ENCODE measurements around the gene INTS6L.
A peak's percentile ranks its signal among the peaks of the same experiment; 100 is the strongest.

INTS6L gene, protein sequence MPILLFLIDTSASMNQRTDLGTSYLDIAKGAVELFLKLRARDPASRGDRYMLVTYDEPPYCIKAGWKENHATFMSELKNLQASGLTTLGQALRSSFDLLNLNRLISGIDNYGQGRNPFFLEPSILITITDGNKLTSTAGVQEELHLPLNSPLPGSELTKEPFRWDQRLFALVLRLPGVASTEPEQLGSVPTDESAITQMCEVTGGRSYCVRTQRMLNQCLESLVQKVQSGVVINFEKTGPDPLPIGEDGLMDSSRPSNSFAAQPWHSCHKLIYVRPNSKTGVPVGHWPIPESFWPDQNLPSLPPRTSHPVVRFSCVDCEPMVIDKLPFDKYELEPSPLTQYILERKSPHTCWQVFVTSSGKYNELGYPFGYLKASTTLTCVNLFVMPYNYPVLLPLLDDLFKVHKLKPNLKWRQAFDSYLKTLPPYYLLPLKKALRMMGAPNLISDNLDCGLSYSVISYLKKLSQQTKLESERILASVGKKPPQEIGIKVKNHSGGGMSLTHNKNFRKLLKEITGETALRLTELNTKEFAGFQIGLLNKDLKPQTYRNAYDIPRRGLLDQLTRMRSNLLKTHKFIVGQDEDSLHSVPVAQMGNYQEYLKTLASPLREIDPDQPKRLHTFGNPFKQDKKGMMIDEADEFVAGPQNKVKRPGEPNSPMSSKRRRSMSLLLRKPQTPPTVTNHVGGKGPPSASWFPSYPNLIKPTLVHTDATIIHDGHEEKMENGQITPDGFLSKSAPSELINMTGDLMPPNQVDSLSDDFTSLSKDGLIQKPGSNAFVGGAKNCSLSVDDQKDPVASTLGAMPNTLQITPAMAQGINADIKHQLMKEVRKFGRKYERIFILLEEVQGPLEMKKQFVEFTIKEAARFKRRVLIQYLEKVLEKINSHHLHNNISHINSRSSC

DNA sequence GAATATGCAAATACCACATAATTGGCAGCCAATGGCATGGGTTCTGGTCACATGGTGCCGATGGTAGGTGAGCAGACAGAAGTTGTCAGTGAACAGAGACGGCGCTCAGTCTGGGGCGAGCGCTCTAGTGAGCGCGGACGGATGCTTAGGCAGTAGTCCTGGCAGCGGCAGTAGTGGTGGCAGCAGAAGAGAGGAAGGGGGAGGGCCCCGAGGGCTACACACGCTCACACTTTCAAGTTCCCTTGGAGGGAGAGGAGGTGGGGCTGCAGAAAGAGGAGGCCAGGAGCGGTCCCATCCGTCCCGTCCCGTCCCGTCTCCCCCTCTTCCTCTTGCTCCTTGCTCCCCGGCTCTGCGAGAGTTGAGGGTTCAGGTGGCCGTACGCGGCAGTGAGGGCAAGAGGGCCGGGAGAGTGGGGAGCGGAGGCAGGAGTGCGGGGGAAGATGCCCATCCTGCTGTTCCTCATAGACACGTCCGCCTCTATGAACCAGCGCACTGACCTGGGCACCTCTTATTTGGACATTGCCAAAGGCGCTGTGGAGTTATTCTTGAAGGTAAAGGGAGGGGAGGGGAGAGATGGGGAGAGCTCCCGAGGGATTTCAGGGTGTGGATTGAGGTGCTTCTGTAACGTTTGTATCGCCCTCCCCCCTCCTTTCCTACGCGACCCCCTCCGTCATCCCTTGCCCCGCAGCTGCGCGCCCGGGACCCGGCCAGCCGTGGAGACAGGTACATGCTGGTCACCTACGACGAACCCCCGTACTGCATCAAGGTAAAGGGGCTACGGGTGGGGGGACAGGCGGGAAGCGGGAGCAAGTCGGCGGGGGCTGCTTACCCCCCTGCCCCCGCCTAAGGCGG lies at the start of gene INTS6L:
INTS6L (plus strand) TSS at position 108 of the 852 bp plus-strand sequence; CDS start at position 441, 333 bp downstream.
- DNase-seq (ENCODE audit: low read depth in 2 of 2) = peak; percentile 63 to 72

DNA sequence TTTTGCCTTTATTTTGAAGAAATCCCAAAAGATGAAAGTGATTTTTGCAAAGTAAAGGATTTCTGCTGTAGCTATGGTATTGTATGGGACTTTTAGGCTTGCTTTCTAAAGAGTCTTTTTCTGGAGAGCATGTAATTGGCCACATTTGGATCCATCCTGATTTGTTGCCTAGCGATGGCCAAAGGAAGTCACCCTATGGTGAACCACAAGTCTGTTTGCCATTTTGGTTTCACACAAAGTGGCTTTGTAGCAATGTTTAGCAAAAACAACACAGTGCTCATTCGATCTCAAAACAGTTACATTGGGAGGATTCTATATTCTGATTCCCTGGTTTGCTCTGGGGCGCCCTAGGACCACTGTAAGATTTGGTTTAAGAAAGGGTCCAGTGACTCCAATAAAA lies 44.1 kb upstream of the INTS6L start:
- no peak for DNase-seq (ENCODE audit: low read depth in 2 of 2)

DNA sequence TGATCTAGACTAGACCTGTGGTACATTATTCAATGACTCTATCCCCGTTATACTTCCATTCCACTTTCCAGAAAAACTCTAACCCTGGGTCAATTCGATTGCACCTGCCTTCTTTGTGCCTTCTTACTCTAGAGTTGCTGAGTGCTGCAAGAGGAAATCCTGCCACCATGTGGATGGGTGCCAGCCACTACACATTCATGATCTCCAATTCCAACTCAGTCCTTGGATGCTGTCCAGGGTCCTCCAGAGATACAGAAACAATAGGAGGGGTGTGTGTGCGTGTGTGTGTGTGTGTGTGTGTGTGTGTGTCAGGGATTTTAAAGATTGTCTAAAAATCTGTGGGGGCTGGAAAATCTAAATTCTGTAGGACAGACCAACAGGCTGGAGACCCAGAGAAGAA lies 42.9 kb upstream of the INTS6L start:
- peak in 1 of 2 donors; percentile 3 for DNase-seq (ENCODE audit: low read depth in 2 of 2)

DNA sequence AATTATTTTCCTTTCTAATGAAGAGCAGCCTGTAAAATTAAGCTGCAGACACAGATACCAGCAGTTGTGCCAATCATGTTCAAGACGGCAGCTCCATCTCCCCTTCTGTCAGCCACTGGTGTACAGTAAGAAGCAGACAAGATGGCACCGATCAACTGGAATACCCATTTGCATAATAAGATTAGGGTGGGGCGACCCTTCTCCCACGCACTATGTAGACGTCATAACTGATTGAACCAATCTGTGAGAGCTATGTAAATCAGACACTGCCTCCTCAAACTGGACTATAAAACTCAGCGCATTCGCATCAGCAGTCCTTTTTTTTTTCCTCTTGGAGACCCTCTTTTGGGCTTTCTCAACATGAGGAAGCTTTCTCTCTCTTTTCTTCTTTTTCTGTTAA lies 40.4 kb upstream of the INTS6L start:
- DNase-seq (ENCODE audit: low read depth in 2 of 2) = no peak

DNA sequence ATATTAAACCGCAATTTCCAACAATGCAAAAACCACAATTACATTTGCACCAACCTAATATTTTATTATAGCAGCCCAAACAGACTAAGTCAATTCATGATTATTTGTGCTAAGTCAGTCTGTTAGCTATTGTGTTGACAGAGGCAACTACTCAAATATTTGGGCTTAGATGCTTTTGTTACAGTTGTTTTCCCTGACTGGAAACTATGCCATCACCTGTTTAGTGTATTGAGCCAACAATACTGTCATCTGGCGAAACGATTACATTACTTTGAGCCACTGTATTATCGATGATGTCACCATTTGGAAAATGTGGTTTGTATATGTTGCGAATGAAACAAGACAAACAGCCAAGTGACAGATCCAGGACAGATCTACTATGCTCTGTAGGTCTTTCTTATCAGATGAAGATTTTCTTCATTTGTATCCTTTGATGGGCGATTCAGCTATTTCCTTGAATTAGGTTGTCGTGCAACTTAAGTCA lies 38.7 kb upstream of the INTS6L start:
- no peak for DNase-seq (ENCODE audit: low read depth in 2 of 2)

DNA sequence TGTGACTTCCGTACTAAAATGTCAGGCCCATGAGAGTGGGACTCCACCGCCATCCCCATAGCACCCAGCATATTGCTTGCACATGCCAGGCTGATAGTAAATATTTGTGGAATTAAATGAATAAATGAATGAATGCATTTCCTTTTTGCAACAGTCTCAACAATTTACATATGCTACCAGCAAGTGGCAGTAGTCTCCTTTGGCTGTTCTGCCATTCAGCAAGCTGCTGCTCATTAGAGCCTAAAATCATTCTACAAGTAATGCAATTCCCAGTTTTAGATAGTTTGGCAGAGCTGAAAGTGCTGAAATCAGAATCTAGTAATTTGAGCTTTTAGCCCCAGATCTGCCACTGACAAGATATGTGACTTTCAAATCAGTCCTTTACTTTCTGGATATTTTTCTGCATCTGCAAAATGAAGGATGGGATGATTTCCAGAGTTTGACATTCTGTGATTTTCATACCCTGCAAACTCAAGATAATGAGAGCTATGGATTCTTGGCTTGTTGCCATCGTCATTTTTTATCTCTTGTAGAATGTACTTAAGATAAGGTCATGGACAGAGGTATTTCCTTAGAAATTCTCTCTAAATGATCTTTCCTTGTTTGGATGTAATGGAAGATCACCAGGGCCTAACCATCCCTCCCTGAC lies 35.7 kb upstream of the INTS6L start:
- no peak for DNase-seq (ENCODE audit: low read depth in 2 of 2)

DNA sequence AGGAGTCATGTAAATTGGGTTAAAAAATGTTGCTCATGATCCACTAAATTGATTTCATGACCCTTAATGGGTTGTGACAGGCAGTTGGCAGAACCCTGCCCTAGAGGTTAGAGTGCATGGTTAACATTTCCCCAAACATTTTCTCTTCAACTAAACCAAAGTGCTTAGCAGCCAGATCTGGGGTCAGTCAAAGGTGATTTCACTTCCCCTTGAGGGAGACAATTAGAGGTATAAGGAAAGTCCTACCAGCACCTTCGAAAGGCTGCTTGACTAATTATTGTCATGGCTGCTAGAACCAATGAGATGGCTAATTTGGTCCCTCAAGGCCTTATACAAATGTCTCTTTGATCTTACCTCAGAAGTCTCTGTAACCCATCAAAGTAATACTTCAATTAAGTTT lies 30.9 kb upstream of the INTS6L start:
- DNase-seq (ENCODE audit: low read depth in 2 of 2) = no peak

DNA sequence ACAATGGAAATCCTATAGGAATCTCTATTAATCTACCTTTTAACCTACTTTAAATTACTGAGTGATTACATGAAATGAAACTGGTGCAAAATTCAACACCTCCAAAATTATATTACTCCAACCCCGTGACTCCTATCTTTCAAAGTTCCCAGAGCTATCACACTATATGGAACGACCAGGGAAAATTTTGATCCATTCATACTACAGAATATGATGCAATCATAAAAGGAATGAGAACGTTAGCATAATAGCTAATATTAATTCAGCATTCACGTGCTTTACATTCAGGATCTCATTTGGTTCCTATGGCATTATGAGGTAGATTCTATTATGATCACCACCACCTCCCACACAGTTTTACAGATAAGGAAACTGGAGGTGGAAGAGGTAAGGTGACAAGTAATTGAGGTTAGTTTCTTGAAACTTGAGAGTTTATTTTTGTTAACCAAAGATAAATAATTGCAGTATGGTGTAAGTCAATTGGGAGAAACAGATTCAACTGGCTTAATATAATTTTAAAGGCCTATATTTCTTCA lies 29.4 kb upstream of the INTS6L start:
- DNase-seq (ENCODE audit: low read depth in 2 of 2) = no peak

DNA sequence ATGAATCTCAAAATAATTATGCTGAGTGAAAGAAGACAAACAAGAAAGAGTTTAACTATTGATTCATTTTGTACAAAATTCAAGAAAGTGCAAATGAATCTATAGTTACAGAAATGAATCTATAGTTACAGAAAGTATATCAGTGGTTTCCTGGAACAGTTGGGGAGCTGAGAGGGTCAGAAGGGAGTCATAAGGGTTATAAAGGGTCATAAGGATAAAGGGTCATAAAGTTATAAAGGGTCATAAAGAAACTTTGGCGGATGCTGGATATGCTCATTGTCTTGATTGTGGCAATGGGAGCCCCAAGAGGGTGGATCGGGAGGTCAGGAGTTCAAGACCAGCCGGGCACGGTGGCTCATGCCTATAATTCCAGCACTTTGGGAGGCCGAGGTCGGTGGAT lies 26.0 kb upstream of the INTS6L start:
- no peak for DNase-seq (ENCODE audit: low read depth in 2 of 2)

DNA sequence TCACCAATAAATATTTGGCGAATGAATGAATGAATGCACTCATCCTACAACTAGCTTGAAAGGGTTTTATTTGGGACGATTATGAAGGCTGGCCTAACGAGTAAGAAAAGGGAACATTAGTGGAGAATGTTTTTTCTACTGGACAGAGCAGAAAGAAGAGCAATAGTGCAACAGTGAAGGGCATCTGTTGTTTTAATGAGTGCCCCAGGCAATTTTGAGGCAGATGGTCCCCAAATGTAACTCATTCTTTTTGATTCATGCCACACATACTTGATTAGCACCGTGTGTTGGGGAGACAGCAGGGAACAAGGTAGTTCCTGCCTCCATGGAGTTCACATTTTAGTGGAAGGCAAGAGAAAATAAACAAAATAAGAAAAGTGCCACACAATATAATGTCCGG lies 22.7 kb upstream of the INTS6L start:
- DNase-seq (ENCODE audit: low read depth in 2 of 2) = no peak

DNA sequence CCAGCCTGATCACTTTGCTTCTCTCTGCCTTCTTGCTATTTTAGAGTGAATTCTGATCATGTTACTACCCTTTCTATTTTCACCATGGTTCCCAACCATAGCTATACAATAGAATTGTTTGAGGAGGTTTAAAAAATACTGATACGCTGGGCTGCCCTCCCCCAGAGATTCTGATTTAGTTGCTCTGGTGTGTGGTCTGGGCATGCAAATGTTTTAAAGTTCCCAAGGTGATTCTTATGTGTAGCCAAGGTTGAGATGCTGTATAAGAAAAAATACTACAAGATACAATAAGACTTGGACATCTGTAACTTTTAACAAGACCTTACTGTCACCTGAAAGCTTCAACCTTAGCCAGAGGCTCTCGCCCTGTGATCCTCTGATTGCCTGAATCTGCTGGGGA lies 22.2 kb upstream of the INTS6L start:
- DNase-seq (ENCODE audit: low read depth in 2 of 2) = no peak

DNA sequence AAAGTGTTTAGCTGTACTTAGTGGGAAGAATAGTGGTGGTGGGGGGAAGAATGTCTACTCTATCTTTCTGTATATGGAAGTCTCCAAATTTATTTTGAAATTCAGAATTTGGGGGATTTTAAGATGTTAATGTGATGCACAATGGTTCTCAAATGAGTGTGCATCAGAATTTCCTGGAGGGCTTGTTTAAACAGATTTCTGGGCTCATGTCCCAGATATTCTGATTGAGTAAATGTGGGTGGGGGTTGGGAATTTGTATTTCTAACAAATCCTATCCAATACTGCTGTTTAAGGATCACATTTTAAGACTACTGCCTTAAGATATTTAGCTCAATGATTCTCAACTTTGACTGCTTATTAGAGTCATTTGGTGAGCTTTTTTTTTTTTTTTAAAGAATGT lies 15.1 kb upstream of the INTS6L start:
- DNase-seq (ENCODE audit: low read depth in 2 of 2) = no peak

DNA sequence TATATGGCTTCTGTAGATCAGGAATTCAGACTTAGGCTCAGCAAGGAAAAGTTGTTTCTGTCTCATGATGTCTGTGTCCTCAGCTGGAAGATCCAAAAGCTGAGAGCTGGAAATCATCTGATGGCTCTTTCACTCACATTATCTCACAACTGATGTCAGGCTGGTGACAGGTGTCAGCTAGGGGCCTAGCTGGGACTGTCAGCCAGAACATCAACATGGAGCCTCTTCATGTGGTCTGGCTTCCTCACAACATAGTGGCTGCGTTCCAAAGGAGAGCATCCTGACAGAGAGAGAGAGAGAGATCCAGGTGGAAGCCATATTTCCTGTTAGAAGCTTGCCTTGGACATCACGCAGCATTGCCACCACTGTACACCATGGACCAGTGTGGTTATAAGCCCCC lies 10.6 kb upstream of the INTS6L start:
- no peak for DNase-seq (ENCODE audit: low read depth in 2 of 2)

DNA sequence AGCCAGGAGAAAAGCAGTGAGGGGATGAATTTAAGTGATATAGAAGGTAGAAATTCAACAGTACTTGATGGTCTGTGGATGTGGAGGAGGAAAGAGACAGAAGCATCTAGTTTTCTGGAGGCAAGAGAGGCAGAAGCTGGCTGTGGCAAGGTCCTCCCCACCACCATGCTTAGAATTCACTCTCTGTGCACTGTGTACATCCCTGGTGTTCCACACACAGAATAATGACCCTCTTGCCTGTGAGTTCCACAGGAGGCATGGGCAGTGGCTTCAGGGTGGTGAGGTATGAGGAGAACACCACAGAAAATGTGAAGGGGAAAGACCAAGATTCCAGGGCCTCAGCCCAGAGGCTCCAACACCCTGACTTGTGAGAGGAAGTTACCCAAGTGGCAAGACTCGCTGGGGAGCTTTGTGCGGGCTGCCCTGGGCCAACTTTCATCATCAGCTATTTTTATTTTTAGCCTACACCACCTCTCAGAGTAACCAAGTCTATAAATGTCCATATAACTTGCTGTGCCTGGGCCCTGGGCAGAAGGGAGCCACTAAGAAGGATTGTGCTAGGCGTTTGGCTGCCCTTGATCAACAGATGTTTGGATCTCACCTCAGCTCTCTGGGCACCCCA lies 7.8 kb upstream of the INTS6L start:
- no peak for DNase-seq (ENCODE audit: low read depth in 2 of 2)

DNA sequence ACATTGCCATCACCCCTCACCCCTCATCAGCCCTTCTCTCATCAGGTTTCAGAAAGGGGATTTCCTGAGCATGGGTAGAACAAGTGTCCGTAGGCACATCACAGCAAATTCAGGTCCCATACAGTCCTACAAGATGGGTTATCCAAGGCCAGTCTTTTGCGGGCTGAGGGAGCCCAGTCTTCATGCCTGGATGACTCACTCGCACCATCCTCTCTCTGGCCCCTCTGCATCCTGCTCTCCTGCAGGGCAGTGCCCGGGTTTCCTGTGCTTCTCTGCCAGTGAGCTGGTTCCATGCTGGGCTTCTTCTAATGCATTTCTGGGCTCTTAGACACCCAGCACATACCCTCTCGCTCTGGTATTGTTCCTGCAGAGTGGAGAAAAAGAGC lies 7.3 kb upstream of the INTS6L start:
- DNase-seq (ENCODE audit: low read depth in 2 of 2) = no peak

DNA sequence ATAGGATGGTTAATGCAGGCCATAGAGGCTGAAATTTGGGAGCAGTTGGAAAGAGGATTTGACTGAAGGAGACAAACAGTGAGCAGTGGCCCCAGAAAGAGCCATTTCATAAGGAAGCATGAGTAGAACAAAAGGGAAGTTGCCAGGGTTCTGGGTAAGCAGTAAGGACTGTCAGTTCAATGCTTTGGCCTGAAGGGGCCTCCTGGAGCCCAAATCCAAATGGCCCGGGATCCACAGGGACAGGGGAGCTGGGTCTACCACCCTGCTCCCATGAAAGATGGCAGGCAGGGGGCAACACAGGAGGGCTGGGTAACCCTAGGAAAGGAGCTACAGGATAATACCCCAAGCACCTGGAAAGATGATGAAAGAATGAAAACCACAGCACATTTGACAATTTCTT lies 4.1 kb upstream of the INTS6L start:
- no peak for DNase-seq (ENCODE audit: low read depth in 2 of 2)

DNA sequence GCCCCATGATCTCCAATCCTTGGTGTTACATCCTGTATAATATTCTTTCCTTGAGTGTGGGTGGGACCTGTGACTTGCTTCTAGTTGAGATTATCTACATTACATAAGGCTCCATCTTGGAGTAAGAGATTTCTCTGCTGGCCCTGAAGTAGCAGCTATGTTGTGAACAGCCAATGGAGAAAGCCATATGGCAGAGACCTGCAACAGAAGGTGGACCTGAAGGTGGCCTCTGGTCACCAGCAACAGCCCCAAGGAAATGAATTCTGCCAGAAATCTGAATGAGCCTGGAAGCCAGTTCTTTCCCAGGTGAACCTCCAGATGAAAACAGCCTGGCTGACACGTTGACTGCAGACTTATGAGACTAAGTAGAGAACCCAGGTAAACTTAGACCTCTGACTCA lies 2.3 kb upstream of the INTS6L start:
- DNase-seq (ENCODE audit: low read depth in 2 of 2) = no peak

DNA sequence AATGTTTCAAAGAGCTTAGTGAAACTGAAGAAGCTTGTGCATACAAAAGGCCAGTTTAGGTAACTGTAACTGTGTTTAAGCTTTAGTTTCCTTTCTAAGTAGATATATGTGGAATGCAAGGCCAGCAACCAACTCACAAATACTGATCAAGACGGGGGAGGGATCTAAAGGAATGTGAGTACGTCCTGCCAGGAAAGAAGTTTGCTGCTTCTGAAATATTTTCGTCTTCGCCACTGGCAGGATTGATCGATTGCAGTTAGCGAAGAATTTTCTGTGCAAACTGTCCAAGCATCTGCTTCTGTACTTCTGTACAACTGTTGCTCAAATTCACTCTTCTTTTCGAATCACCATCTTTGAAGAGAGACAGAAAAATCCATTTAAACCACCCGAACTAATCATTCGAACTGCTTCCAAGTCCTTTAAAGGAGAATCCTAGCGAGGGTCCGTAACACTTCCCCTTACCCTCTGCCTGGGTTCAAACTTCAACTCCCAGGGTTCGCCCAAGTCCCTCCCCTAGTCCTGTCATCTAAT lies 373 bp upstream of the INTS6L start:
- DNase-seq (ENCODE audit: low read depth in 2 of 2) = no peak

DNA sequence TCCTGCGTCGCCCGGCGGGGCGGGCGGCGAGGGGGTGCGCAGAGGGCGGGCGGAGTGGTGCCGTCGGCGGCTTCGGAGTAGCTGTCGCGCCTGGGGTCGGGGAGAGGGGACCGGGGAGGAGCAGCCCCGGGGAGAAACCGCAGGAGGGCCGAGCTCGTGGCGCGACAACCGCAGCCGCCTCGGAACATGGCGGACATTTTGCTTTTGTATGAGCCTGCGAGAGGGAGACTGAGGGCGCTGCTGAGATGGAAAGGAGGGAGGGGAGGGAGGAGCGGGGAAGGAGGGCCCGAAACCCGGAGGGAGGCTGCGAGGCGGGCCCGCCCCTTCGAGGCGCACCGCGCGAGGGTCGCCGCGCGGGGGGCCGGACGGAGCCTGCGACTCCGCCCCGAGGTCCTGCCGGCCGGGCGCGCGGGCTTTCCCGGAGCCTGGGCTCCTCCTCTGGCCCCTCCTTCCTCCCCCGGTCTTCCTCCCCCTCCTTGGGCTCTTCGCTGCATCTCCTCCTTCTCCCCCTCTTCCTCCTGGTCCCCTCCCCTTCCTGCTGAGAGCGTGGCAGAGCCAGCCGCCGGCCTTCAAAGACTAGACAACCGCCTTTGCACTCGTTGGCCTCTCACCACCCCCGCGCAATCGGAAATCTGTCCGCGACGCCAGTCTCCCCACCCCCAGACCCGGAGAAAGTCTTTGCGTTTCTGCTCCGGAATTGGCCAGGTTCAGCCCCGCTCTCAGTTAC lies 1.1 kb downstream of the INTS6L start:
- peak; percentile 65 to 73 for DNase-seq (ENCODE audit: low read depth in 2 of 2)

DNA sequence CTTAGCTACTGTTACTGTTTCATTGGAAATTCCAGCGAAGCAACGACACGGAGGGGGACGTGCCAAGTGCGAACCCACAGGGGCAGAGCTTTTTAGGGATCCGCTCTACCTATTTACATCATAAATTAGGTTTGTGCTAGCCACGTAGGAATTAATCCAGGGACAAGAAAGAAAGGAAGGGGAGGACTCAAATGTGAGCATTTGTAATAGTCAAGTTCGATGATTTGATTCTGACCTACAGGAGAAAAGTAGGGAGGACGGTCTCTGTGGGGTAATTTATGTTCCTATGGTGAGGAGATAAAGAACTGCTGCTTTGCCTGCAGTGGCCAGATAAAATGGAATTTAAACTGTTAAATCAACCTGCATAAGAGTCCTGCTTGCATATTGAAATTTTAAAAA lies 1.7 kb downstream of the INTS6L start:
- DNase-seq (ENCODE audit: low read depth in 2 of 2) = no peak
